Stomach (tissue), 9 donors: ENCODE results near the gene RASSF10. TPM values are rescaled to one million over a fixed set of nuclear protein-coding genes. Genes with fewer than 3 reads are reported as not detected.

ENCODE experiments used
- DNase-seq, 2 donors: peaks; one replicate each; pipeline versions ENCODE4 v3.0.0 to v3.0.0-alpha.2; 2013 to 2019
- H3K27ac ChIP-seq, 5 donors: fragments of 200-600 bp in 4 of 5; sonication (generic) in 4 of 5; one replicate each; pipeline ENCODE4 v1.5.1; 2013 to 2019; ENCODE audit warnings: mild to moderate bottlenecking in 1 of 5, moderate library complexity in 1 of 5
- H3K27me3 ChIP-seq, 3 donors: fragments of 200-600 bp; sonication (generic); one replicate each; pipeline ENCODE4 v1.5.1; 2017 to 2019; ENCODE audit warnings: mixed run types in 1 of 3
- H3K36me3 ChIP-seq, 4 donors: fragments of 200-600 bp; sonication (generic); 1 replicate in 3 of 4; 2 replicates in 1 of 4; pipeline ENCODE4 v1.5.1; 2016 to 2019
- H3K4me1 ChIP-seq, 4 donors: fragments of 200-600 bp; sonication (generic); one replicate each; pipeline ENCODE4 v1.5.1; 2016 to 2019
- H3K4me3 ChIP-seq, 4 donors: fragments of 200-600 bp; sonication (generic) in 3 of 4; one replicate each; pipeline ENCODE4 v1.5.1; 2016 to 2019; ENCODE audit warnings: mild to moderate bottlenecking in 1 of 4
- H3K9me3 ChIP-seq, 4 donors: fragments of 200-600 bp; sonication (generic); one replicate each; pipeline ENCODE4 v1.5.1; 2016 to 2019
- CTCF ChIP-seq, 7 experiments: fragments of 450-650 bp in 4 of 7; fragments of 200-600 bp in 3 of 7; sonication (generic) in 3 of 7; IDR thresholded peaks; one replicate each; pipeline ENCODE4 v1.5.1; 2016 to 2019; ENCODE audit warnings: antibody characterized with exemption in 7 of 7, control low read depth in 2 of 7, mild to moderate bottlenecking in 1 of 7
- EP300 ChIP-seq: sonication (generic); formaldehyde crosslinking; IDR thresholded peaks from one replicate; pipeline ENCODE4 v1.6.1; 2017; ENCODE audit warnings: antibody characterized with exemption
- POLR2A ChIP-seq, 4 donors: fragments of 450-650 bp; IDR thresholded peaks; one replicate each; pipeline ENCODE4 v1.6.1; 2016; ENCODE audit warnings: antibody characterized with exemption in 4 of 4, control low read depth in 2 of 4, mild to moderate bottlenecking in 1 of 4, moderate library complexity in 1 of 4
- POLR2AphosphoS5 ChIP-seq, 3 donors: sonication (generic); formaldehyde crosslinking; IDR thresholded peaks; one replicate each; pipeline ENCODE4 v1.6.1; 2016; ENCODE audit warnings: antibody characterized with exemption in 3 of 3
- WGBS, 5 donors: extraction: QIAGEN DNeasy Blood & Tissue Kit in 3 of 5; methylation state at CpG; one replicate each; pipeline versions ENCODE4 v1.1.5 to v1.1.7; 2013 to 2018; 5-methylcytosine and 5-hydroxymethylcytosine counted together
- intact Hi-C: fragments of 100-400 bp; cut with DNase I; formaldehyde crosslinking; loops from one replicate; pipeline ENCODE4 v1.15.1; 2023; ENCODE audit warnings: low total_unique reads
- polyA plus RNA-seq, 3 donors: library from polyadenylated mRNA; stranded (reverse); fragments of 200-250 nt; gene quantifications; one replicate each; pipeline ENCODE4 v1.2.3, GENCODE V29; 2013
- total RNA-seq, 5 donors: library from RNA; depleted of rRNA; stranded (reverse); fragments of >200 nt; gene quantifications; one replicate each; pipeline versions ENCODE4 v1.1.0 to v1.2.3, GENCODE V29; 2014 to 2016
- donor health status: healthy with polysubstance abuse.
- donor health status: Bipolar disorder and iron deficiency.
- donor health status: healthy.

Gene RASSF10
- total and polyA plus RNA-seq, 8 donors = 0.58 to 7.0 (median 2.5) TPM

- H3K9me3 ChIP-seq = no peaks in the 10 kb centered on the region
- 82 to 93% (median 92%) methylated on average over 8 of the region's 8 CpGs for WGBS, 5 donors
- intact Hi-C loops = no loop called here
- no peak overlapping the region for H3K27ac ChIP-seq
- TF ChIP-seq POLR2AphosphoS5 (IDR thresholded peaks at IDR 0.05) = no peak
- no peak for TF ChIP-seq CTCF (IDR thresholded peaks at IDR 0.05)
- no peak for TF ChIP-seq EP300
- H3K4me1 ChIP-seq = no peaks in the 10 kb centered on the region
- DNase-seq = no peak
- H3K4me3 ChIP-seq = no peak overlapping the region
- peaks cover 0 to 3% (median 0%) of the 10 kb centered on the region in 3 donors for H3K27me3 ChIP-seq
- H3K36me3 ChIP-seq = no peaks in the 10 kb centered on the region
These were observed 22.8 kb upstream of the RASSF10 start for GRCh38 chr11:12986194-12986898.

GRCh38 chr11:12989428-12990161, 19.5 kb upstream of the RASSF10 start:
- TF ChIP-seq EP300 (no peak), CTCF (IDR thresholded peaks at IDR 0.05) (no peak), POLR2AphosphoS5 (IDR thresholded peaks at IDR 0.05) (no peak), POLR2A (IDR thresholded peaks at IDR 0.05) (no peak)
- Histone ChIP-seq H3K27me3 (no peaks in the 10 kb centered on the region), H3K36me3 (no peaks in the 10 kb centered on the region), H3K27ac (no peak overlapping the region), H3K4me3 (no peak overlapping the region), H3K4me1 (no peaks in the 10 kb centered on the region), H3K9me3 (no peaks in the 10 kb centered on the region)
- WGBS, 5 donors = 74 to 85% (median 78%) methylated on average over 13 of the region's 13 CpGs
- no peak for DNase-seq
- intact Hi-C loops = no loop called here

GRCh38 chr11:12990162-12990480, 19.0 kb upstream of the RASSF10 start:
- intact Hi-C loops = no loop called here
- Histone ChIP-seq H3K27ac (no peak overlapping the region), H3K27me3 (no peaks in the 10 kb centered on the region), H3K4me3 (no peak overlapping the region), H3K4me1 (no peaks in the 10 kb centered on the region), H3K9me3 (no peaks in the 10 kb centered on the region), H3K36me3 (no peaks in the 10 kb centered on the region)
- WGBS, 5 donors = 39 to 72% (median 52%) methylated on average over 1 of the region's 1 CpG
- TF ChIP-seq CTCF (IDR thresholded peaks at IDR 0.05) (no peak), EP300 (no peak), POLR2AphosphoS5 (IDR thresholded peaks at IDR 0.05) (no peak), POLR2A (IDR thresholded peaks at IDR 0.05) (no peak)
- DNase-seq = no peak

GRCh38 chr11:12991426-12991825, 17.7 kb upstream of the RASSF10 start:
- H3K4me3 ChIP-seq = no peak overlapping the region
- intact Hi-C loops = no loop called here
- no peak for DNase-seq
- no peak overlapping the region for H3K27ac ChIP-seq
- no peaks in the 10 kb centered on the region for H3K4me1 ChIP-seq
- no peaks in the 10 kb centered on the region for H3K9me3 ChIP-seq
- 80 to 91% (median 84%) methylated on average over 1 of the region's 1 CpG for WGBS, 5 donors
- no peaks in the 10 kb centered on the region for H3K27me3 ChIP-seq
- H3K36me3 ChIP-seq = no peaks in the 10 kb centered on the region
- no peak for TF ChIP-seq POLR2AphosphoS5 (IDR thresholded peaks at IDR 0.05)
- TF ChIP-seq EP300 = no peak
- TF ChIP-seq CTCF (IDR thresholded peaks at IDR 0.05) = no peak
- no peak for TF ChIP-seq POLR2A (IDR thresholded peaks at IDR 0.05)
